ENCODE results near the gene FAM120A.
A peak's percentile ranks its signal among the peaks of the same experiment; 100 is the strongest.

Gene FAM120A

DNA sequence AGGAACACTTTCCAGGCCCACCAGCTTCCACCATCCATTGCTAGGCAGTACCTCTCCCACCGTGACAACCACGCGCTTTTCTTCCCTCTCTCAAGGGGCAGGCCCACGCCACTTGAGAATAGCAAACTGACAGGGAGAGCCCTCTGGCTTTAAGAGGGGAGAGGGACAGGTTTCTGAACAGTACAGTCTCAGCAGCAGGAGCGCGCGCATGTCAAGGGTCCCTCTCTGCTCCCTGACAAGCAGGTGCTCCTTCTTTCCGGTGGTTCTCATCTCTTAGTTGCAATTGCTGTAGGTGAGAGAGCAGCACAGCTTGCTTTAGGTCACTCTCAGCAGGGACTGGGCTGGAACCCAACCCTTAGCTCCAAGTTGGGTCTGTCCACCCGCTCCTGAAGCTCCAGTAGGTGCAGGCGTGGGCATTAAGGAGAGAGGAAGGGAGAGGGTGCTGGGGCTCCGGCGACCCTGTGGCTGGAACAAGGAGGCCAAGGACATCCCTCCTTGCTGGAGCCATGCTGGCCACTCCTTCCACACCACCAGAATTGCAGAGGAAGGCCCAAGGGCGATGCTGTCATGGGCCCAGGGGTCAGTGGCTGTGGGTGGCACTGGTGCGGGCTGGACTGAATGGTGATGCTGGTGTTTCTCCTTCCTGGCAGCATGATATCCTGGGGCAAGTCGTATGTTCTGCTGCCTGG, 115.9 kb downstream of the FAM120A start:
- peak overlapping the region; percentile 91 to 98 (median 95) for H3K27ac Mint-ChIP-seq
- H3K4me1 Mint-ChIP-seq, result no peaks in the 10 kb centered on the region
- H3K36me3 Mint-ChIP-seq (ENCODE audit: low read depth), result peaks cover 39% of the 10 kb centered on the region
- TF ChIP-seq, protein P1, sequence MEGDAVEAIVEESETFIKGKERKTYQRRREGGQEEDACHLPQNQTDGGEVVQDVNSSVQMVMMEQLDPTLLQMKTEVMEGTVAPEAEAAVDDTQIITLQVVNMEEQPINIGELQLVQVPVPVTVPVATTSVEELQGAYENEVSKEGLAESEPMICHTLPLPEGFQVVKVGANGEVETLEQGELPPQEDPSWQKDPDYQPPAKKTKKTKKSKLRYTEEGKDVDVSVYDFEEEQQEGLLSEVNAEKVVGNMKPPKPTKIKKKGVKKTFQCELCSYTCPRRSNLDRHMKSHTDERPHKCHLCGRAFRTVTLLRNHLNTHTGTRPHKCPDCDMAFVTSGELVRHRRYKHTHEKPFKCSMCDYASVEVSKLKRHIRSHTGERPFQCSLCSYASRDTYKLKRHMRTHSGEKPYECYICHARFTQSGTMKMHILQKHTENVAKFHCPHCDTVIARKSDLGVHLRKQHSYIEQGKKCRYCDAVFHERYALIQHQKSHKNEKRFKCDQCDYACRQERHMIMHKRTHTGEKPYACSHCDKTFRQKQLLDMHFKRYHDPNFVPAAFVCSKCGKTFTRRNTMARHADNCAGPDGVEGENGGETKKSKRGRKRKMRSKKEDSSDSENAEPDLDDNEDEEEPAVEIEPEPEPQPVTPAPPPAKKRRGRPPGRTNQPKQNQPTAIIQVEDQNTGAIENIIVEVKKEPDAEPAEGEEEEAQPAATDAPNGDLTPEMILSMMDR (IDR thresholded peaks at IDR 0.05; ENCODE audit: unreplicated experiment in 3 of 3), result no peak
- no peaks in the 10 kb centered on the region for H3K27me3 Mint-ChIP-seq (ENCODE audit: low read depth)
- peak overlapping the region; percentile 84 to 88 (median 87) for H3K4me3 Mint-ChIP-seq
- H3K9me3 Mint-ChIP-seq, result peaks cover 15% of the 10 kb centered on the region

DNA sequence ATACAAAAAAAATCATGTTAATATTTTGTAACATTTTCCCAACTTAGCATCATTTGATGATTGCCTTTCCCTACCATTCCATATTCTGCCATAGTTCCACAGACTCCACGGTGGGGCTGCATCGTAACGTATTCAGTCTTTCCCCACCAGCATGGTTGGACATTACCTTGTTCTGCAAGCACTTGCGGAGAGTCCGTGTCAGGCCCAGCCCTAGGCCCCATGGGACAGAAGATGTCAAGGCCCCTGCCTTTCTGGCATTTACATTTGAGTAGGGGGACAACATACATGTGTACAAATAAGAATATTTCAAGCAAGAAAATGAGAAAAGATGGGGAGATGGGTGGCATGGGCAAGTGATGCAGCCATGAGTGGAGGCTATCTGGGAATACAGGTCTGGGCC, 116.7 kb downstream of the FAM120A start:
- Mint-ChIP-seq H3K4me1 (no peaks in the 10 kb centered on the region), H3K27ac (peak overlapping the region in 2 of 3 experiments; percentile 91 to 98), H3K4me3 (peak overlapping the region; percentile 41 to 65 (median 52)), H3K36me3 (ENCODE audit: low read depth) (peaks cover 36% of the 10 kb centered on the region), H3K27me3 (ENCODE audit: low read depth) (no peaks in the 10 kb centered on the region), H3K9me3 (peaks cover 18% of the 10 kb centered on the region)
- TF ChIP-seq, protein P1 (IDR thresholded peaks at IDR 0.05; ENCODE audit: unreplicated experiment in 3 of 3), result no peak

DNA sequence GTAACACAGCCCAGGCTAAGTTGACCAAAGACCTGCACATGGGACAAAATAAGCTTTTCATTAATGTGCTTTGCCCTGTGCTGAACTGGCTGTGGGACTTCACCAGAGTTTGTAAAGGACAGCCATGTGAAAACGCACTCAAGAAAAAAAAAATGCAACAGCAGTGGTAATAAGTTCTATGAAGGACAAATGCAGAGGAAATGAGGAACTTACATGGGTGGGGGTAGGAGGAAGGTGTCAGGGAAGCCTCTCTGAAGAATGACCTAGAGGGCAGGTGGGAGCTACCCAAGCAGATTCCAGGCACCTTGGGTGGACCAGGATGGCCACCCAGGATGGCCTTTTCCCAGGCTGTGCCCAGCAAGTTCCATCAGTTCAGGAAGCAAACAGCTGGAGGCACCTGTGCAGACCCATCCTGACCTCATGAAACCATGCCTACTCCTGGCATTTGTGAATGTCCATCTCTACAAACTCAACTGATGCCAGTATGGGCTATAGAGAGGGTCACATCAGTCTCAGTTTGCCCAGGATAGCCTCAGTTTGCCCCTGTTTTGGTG, 118.2 kb downstream of the FAM120A start:
- Mint-ChIP-seq H3K36me3 (ENCODE audit: low read depth) (peaks cover 24% of the 10 kb centered on the region), H3K27me3 (ENCODE audit: low read depth) (no peaks in the 10 kb centered on the region), H3K9me3 (peaks cover 18% of the 10 kb centered on the region), H3K27ac (peak overlapping the region in 2 of 3 experiments; percentile 38 to 52), H3K4me1 (no peaks in the 10 kb centered on the region), H3K4me3 (peak overlapping the region in 1 of 3 experiments; percentile 59)
- TF ChIP-seq, protein P1 (IDR thresholded peaks at IDR 0.05; ENCODE audit: unreplicated experiment in 3 of 3), result no peak

DNA sequence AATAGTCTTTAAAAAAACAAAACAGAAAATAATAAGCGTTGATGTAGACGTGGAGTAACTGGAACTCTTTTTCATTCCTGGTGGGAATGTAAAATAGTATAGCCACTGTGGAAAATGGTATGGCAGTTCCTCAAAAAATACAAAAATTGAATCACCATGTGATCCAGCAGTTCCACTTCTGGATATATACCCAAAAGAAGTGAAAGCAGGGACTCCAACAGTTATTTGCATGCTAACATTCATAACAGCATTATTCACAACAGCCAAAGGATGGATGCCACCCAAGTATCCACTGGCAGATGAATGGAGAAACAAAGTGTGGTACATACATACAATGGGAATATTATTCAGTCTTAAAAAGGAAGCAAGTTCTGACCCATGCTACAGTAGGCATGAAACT, 120.7 kb downstream of the FAM120A start:
- Mint-ChIP-seq H3K9me3 (peaks cover 18% of the 10 kb centered on the region), H3K4me3 (peak overlapping the region; percentile 51 to 80 (median 58)), H3K36me3 (ENCODE audit: low read depth) (peaks cover 18% of the 10 kb centered on the region), H3K27me3 (ENCODE audit: low read depth) (no peaks in the 10 kb centered on the region), H3K4me1 (peaks cover 6% of the 10 kb centered on the region), H3K27ac (peak overlapping the region in 1 of 3 experiments; percentile 70)
- TF ChIP-seq, protein P1 (IDR thresholded peaks at IDR 0.05; ENCODE audit: unreplicated experiment in 3 of 3), result no peak

DNA sequence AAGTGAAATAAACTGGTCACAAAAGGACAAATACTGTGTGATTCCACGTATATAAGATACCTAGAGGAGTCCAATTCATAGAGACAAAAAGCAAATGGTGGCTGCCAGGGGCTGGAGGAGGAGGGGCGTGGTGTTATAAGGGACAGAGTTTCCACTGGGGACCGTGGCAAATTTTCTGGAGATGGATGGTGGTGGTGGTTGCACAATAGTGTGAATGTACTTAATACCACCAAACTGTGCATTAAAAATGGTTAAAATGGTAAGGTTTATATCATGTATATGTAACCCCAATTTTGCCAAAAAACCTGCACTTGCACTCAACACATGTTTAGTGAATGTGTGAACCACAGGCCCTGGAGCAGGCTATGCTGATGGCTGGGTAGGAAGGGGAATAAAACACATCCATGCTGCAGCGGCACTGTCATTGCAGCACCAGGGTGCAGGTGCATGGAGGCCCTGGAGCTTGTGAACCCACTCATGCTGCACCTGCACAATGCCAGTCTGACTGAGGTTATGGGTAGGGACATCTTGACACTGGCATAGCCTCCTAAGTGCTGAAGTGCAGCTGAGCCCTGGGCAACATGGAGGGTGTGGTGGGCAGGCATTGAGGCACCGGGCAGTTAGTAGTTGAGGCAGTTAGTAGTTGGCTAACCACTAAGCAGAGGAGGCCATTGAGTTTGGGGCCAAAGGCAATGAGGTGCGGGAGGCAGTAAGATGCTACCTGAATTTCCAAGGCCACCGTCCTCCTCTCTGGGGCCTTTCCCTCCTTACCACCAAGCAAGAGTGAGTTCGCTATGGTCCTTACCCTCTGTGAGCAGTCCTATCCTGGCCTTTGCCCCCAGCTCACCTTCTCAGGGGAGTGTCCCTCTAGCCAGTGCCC, 121.4 kb downstream of the FAM120A start:
- peaks cover 18% of the 10 kb centered on the region for H3K36me3 Mint-ChIP-seq (ENCODE audit: low read depth)
- H3K9me3 Mint-ChIP-seq, result peaks cover 18% of the 10 kb centered on the region
- H3K27ac Mint-ChIP-seq, result peak overlapping the region in 2 of 3 experiments; percentile 53 to 70
- no peaks in the 10 kb centered on the region for H3K27me3 Mint-ChIP-seq (ENCODE audit: low read depth)
- TF ChIP-seq, protein P1 (IDR thresholded peaks at IDR 0.05; ENCODE audit: unreplicated experiment in 3 of 3), result no peak
- H3K4me1 Mint-ChIP-seq, result peaks cover 12% of the 10 kb centered on the region
- H3K4me3 Mint-ChIP-seq, result peak overlapping the region; percentile 68 to 85 (median 80)

All from nephron (organoid).